Stimulated activated CD4-positive, alpha-beta T cell treated with anti-CD3 and anti-CD28 coated beads, TNF-alpha, amount 100 ng/mL, for 4 hours (primary cell): Measurements from ENCODE around the gene RPRML.

Experiments
- DNase-seq, 3 experiments: peaks; one replicate each; pipeline ENCODE4 v3.0.0-alpha.2; 2020; ENCODE audit warnings: low read depth in 3 of 3

The RPRML gene

GRCh38 chr17:46944931-46945330 is 34.1 kb downstream of the RPRML start:
- DNase-seq, result no peak

DNA sequence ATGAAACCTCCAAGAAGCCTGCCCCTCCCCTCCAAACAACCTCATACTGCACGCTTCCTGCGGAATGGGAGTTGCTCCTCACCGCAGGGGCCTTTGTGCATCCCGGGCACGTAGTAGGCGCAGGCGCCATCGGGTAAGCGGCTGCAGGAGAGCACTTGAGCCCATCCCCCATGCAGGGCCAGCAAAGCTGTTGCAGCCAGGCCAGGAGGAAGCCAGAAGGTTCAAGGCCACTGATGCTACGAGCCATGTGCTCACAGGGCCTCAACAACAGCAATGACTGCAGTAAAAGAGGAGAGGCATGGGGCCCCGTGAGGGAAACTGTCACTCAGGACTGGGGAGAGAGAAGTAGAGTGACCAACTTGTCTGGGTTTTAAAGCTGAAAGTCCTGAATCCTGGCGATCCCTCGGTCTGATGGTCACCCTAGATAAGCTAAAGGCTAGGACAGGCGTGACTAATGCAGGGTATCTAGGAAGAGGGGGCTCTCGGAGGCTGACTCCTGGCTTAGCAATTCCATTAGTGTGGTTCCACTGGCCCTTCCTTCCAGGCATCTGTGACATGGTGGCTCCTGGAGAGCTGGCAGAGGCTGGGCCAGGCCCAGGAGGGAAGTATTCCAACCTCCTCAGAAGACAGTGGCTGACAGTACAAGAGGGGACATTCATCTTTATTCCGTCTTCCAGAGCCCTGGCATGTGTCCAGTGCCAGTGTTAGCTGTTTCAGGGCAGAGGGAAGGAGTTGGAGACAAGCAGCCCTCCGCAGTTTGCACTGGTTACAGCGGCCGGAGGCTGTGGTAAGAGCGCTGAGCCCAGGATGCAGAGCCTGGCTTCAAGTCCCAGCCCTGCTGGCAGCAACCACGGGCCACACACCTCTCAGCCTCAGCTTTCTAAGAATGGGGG is 35.3 kb downstream of the RPRML start:
- DNase-seq, result no peak

GRCh38 chr17:46943218-46943500 is 35.9 kb downstream of the RPRML start:
- no peak for DNase-seq

DNA sequence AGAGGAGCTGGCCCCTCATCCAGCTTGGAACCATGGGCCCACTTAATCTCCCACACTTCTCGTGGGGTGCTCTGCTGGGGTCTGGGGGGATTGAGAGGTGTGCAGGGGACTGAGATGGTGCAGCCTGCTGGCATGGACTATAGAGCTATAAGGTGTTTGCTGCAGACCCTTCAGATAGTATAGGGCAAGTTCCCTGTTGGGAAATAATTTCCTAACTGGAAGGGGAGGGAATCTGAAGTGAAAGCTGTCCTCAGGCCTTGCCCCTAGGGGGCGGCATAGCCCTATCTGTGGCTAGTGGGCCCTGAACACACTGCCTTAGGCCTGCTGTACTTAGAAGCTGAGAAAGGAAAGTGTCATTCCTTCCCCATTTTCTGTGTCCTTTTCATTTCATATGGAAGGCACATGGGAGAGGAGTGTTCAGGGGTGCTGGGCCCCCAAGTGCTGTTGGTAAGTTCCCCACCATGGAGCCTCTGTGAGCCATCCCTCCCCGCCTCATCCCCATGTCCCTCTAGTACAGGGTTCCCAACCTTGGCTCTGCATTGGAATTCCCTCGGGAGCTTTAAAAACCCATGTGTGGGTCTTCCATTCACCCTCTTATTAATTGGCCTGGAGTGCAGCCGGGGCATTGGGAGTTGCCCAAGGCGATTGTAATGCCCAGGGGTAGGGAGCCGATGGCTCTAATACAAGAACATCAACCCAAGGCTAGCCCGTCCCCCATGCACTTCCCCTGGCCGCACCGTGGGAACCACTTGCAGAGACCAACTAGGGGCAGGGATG is 36.4 kb downstream of the RPRML start:
- DNase-seq, result peak in 2 of 3 experiments; percentile 11 to 18

DNA sequence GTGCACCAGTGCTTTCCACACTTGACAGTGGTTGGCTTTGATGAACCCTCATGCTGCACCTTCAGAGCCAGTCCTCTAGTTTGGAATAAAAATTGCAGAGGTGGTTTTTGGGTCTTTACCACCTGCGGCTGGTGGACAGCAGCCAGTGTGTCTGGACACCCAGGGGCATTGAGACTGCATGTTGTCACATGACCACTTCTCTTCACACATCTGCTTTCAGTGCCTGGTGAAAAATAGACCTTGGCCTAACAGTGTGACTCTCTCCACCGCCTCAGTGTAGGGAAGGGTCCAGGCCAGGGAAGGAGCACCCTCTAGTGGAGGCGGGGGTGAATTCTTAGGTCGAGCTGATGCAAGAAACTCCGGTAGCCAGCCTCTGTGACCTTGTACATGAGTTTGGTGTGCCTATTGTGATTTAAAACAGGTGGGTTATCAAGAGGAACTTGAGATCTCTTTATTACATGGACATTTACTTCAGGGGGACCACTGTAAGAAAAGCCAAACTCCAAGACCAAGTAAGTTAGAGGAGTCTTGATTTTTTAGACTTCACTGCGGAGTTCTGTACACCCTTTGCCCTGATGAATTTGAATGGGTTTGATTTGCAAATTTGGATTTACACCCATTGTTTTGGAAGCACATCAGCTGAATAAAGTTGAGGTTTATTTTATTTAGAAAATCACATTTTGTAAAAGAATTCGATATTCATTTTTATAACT is 38.2 kb downstream of the RPRML start:
- DNase-seq, result peak; percentile 27 to 48 (median 44)

- no peak for DNase-seq
Measured at GRCh38 chr17:46935658-46936266, 43.3 kb downstream of the RPRML start.

- DNase-seq, result no peak
Measured at GRCh38 chr17:46931596-46931995, 47.5 kb downstream of the RPRML start.

DNA sequence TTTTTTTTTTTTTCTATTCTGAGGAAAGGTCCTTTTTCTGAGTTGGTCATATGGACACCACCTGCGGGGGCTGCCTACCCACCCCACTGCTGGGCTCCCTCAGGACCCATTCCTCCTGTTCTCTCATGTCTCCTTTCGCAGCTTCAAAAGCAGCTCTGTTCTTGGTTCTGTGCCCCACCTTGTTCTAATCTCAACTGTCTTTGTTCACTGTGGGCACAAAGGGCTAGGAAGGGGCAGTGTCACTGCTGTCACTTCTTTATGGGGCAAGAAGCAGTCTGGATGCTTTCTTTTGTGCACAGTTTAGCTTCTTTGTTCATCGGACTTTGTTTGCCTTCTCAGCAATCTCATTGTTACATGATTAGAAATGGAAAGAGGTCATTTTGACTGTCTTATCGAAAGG is 49.0 kb downstream of the RPRML start:
- no peak for DNase-seq

DNA sequence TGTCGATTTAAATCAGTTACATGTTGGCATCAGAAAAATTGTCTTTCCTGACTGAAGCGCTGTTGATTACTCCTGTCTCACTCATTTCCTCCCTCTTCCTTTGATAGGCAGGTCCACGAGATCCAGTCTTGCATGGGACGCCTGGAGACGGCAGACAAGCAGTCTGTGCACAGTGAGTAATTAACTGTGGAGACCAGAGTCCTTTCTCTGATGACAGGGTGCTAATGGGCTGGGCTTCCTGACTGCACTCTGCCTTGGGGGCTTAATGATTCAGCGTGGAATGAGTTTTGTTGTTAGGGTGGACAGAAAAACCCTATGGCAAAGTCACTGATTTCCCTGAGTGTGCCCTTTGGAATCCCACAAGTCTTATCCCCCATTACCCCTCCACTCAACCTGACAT is 49.6 kb downstream of the RPRML start:
- no peak for DNase-seq

GRCh38 chr17:46928467-46929261 is 50.4 kb downstream of the RPRML start:
- DNase-seq, result no peak
